Neural progenitor cell (in vitro differentiated cells): ENCODE data around the gene PIGK. TPM values are rescaled to one million over a fixed set of nuclear protein-coding genes. Genes with fewer than 3 reads are reported as not detected.

ENCODE experiments used
- DNase-seq: peaks from one replicate; pipeline ENCODE4 v3.0.0-alpha.2; 2016; ENCODE audit warnings: low spot score
- H2AFZ ChIP-seq: fragments of 200-600 bp; sonication (generic); replicated peaks from 2 replicates; pipeline ENCODE4 v1.6.1; 2016; ENCODE audit warnings: antibody characterized with exemption
- H3F3A ChIP-seq: fragments of 200-600 bp; sonication (generic); 2 replicates; pipeline ENCODE4 v1.6.1; 2016; ENCODE audit warnings: antibody characterized with exemption, low read depth
- H3K27ac ChIP-seq: fragments of 200-600 bp; sonication (generic); 2 replicates; pipeline ENCODE4 v1.5.1; 2016; ENCODE audit warnings: mild to moderate bottlenecking
- H3K27me3 ChIP-seq: fragments of 200-600 bp; sonication (generic); 2 replicates; pipeline ENCODE4 v1.6.1; 2016; ENCODE audit warnings: mild to moderate bottlenecking, moderate library complexity
- H3K36me3 ChIP-seq: fragments of 200-600 bp; sonication (generic); 2 replicates; pipeline ENCODE4 v1.5.1; 2016
- H3K4me1 ChIP-seq: fragments of 200-600 bp; sonication (generic); 2 replicates; pipeline ENCODE4 v1.6.1; 2016; ENCODE audit warnings: mixed run types
- H3K4me2 ChIP-seq: fragments of 200-600 bp; sonication (generic); 2 replicates; pipeline ENCODE4 v1.6.1; 2016
- H3K4me3 ChIP-seq: fragments of 200-600 bp; sonication (generic); 2 replicates; pipeline ENCODE4 v1.5.1; 2016
- H3K79me2 ChIP-seq: fragments of 200-600 bp; sonication (generic); 2 replicates; pipeline ENCODE4 v1.6.1; 2016; ENCODE audit warnings: low read depth
- H3K9ac ChIP-seq: fragments of 200-600 bp; sonication (generic); 2 replicates; pipeline ENCODE4 v1.6.1; 2016
- H3K9me3 ChIP-seq: fragments of 200-600 bp; sonication (generic); 2 replicates; pipeline ENCODE4 v1.5.1; 2016; ENCODE audit warnings: low read depth
- H4K20me1 ChIP-seq: fragments of 200-600 bp; sonication (generic); 2 replicates; pipeline ENCODE4 v1.6.1; 2016; ENCODE audit warnings: low read depth
- H3K27ac Mint-ChIP-seq: 3 replicates; pipeline ENCODE4 v1.8.0; 2021; ENCODE audit warnings: mixed read lengths
- H3K27me3 Mint-ChIP-seq: 2 replicates; pipeline ENCODE4 v1.8.0; 2022; ENCODE audit warnings: low read depth, mild to moderate bottlenecking, inconsistent platforms, moderate library complexity, mixed read lengths; ENCODE audit not compliant: insufficient read depth
- H3K36me3 Mint-ChIP-seq: 3 replicates; pipeline ENCODE4 v1.8.0; 2021; ENCODE audit warnings: mixed read lengths
- H3K4me1 Mint-ChIP-seq: 3 replicates; pipeline ENCODE4 v1.8.0; 2021; ENCODE audit warnings: mixed read lengths
- H3K4me3 Mint-ChIP-seq: 3 replicates; pipeline ENCODE4 v1.8.0; 2021; ENCODE audit warnings: mild to moderate bottlenecking, moderate library complexity, mixed read lengths
- H3K9me3 Mint-ChIP-seq: 3 replicates; pipeline ENCODE4 v1.8.0; 2020; ENCODE audit warnings: mixed read lengths
- CTCF ChIP-seq: fragments of 200-600 bp; sonication (generic); IDR thresholded peaks from 2 replicates; pipeline ENCODE4 v1.5.1; 2017; ENCODE audit warnings: antibody characterized with exemption, mild to moderate bottlenecking
- EZH2 ChIP-seq: fragments of 200-600 bp; sonication (generic); IDR thresholded peaks from 2 replicates; pipeline ENCODE4 v1.6.1; 2017; ENCODE audit warnings: antibody characterized with exemption, mild to moderate bottlenecking, moderate library complexity
- EZH2phosphoT487 ChIP-seq: fragments of 200-600 bp; sonication (generic); IDR thresholded peaks from 2 replicates; pipeline ENCODE4 v1.6.1; 2017; ENCODE audit warnings: antibody characterized with exemption
- total RNA-seq: library from RNA; depleted of rRNA; stranded (reverse); fragments of >200 nt; gene quantifications from 2 replicates; pipeline ENCODE4 v1.2.3, GENCODE V29; 2015; ENCODE audit warnings: low replicate concordance

Gene PIGK
- total RNA-seq, 1 donor from 2014 or later = 44.1 TPM

- TF ChIP-seq EZH2phosphoT487 = no peak
- TF ChIP-seq CTCF = no peak
- no peak for TF ChIP-seq EZH2
- Histone ChIP-seq H3K79me2 (no peaks in the 10 kb centered on the region), H3K4me2 (no peak overlapping the region), H3K4me1 (no peaks in the 10 kb centered on the region), H3K27ac (no peak overlapping the region), H3K36me3 (no peaks in the 10 kb centered on the region), H4K20me1 (no peaks in the 10 kb centered on the region), H3K9ac (no peak overlapping the region), H3K9me3 (no peaks in the 10 kb centered on the region), H2AFZ (no peak overlapping the region), H3F3A (no peaks in the 10 kb centered on the region), H3K27me3 (no peaks in the 10 kb centered on the region), H3K4me3 (no peak overlapping the region)
- H3K27ac Mint-ChIP-seq = no peak overlapping the region
- no peak for DNase-seq
- no peak overlapping the region for H3K4me3 Mint-ChIP-seq
- H3K36me3 Mint-ChIP-seq = peaks cover 5% of the 10 kb centered on the region
- H3K9me3 Mint-ChIP-seq = peaks cover 3% of the 10 kb centered on the region
- H3K4me1 Mint-ChIP-seq = no peaks in the 10 kb centered on the region
- no peaks in the 10 kb centered on the region for H3K27me3 Mint-ChIP-seq
These were observed 18.9 kb downstream of the PIGK start for GRCh38 chr1:77200293-77200692.

GRCh38 chr1:77197351-77197750 is 21.9 kb downstream of the PIGK start:
- Histone ChIP-seq H2AFZ (no peak overlapping the region), H3K9me3 (no peaks in the 10 kb centered on the region), H3F3A (no peaks in the 10 kb centered on the region), H3K27ac (no peak overlapping the region), H3K36me3 (no peaks in the 10 kb centered on the region), H3K4me1 (no peaks in the 10 kb centered on the region), H3K4me2 (no peak overlapping the region), H3K9ac (no peak overlapping the region), H3K4me3 (no peak overlapping the region), H3K79me2 (no peaks in the 10 kb centered on the region), H4K20me1 (no peaks in the 10 kb centered on the region), H3K27me3 (no peaks in the 10 kb centered on the region)
- Mint-ChIP-seq H3K36me3 (peaks cover 2% of the 10 kb centered on the region), H3K4me1 (no peaks in the 10 kb centered on the region), H3K4me3 (no peak overlapping the region), H3K27me3 (no peaks in the 10 kb centered on the region), H3K9me3 (no peaks in the 10 kb centered on the region), H3K27ac (no peak overlapping the region)
- TF ChIP-seq EZH2phosphoT487 (no peak), CTCF (no peak), EZH2 (no peak)
- DNase-seq = no peak

DNA sequence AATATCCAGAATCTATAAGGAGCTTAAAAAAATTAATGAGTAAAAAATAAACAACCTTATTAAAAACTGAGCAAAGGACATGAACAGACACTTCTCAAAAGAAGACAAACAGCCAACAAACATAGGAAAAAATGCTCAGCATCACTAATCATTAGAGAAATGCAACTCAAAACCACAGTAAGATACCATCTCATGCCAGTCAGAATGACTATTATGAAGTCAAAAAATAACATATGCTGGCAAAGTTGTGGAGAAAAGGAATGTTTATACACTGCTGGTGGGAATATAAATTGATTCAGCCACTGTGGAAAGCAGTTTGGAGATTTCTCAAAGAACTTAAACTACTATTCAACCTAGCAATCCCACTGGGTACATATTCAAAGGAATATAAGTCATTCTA is 25.3 kb downstream of the PIGK start:
- Mint-ChIP-seq H3K27me3 (no peaks in the 10 kb centered on the region), H3K36me3 (peaks cover 2% of the 10 kb centered on the region), H3K27ac (no peak overlapping the region), H3K4me1 (no peaks in the 10 kb centered on the region), H3K9me3 (no peaks in the 10 kb centered on the region), H3K4me3 (no peak overlapping the region)
- TF ChIP-seq CTCF (no peak), EZH2 (no peak), EZH2phosphoT487 (no peak)
- Histone ChIP-seq H3K4me2 (no peak overlapping the region), H3K9ac (no peak overlapping the region), H3K27me3 (no peaks in the 10 kb centered on the region), H3F3A (no peaks in the 10 kb centered on the region), H3K36me3 (peaks cover 2% of the 10 kb centered on the region), H3K4me3 (no peak overlapping the region), H3K4me1 (no peaks in the 10 kb centered on the region), H3K79me2 (no peaks in the 10 kb centered on the region), H3K27ac (no peak overlapping the region), H3K9me3 (no peaks in the 10 kb centered on the region), H4K20me1 (no peaks in the 10 kb centered on the region), H2AFZ (no peak overlapping the region)
- DNase-seq = no peak
